ENCODE data around the gene CRB3.

GRCh38 chr19:6446452-6446851, 17.6 kb upstream of the CRB3 start:
- TF ChIP-seq CTCF (IDR thresholded peaks at IDR 0.05; ENCODE audit: insufficient read depth, low read length, poor library complexity, severe bottlenecking) (no peak), EZH2phosphoT487 (conservative IDR thresholded peaks at IDR 0.05; ENCODE audit: low read length) (no peak)
